ENCODE measurements around the gene RPL10.

DNA sequence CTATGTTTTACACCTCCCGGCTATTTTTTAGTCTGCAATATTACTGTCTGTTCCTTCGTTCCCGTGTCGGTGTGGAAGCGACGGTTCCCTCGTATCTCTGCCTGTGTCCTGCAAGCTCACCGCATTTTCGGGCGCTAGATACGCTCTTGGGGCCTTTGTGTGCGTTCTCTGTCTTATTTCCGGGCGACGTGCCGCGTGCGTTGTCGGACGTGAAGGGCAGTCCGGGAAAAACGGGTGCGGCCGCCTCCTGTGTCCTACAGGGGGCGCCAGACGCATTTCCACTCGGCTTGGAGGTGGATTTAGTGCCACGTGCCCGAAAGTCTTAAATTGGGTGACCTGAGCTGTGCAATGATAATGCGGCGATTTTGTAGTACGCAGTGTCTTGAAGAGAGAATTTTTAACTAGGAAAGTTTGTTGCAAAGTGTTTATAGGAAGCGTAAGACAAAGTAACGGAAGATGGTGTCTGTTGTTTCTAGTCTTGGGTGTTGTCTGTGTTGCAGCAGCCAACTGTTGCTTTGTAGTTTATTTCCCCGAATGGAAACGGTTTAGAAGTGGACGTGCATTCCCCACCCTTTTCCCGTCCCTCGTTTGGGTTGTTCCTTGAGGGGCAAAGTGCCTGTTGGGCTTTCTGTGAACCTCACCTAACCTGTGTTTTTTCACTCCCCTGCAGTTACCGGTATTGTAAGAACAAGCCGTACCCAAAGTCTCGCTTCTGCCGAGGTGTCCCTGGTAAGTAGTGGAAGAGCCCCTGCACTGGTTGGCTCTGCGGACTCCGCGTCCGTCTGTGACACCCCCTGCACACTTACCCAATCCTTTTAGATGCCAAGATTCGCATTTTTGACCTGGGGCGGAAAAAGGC lies 720 bp downstream of the RPL10 start:
- TF ChIP-seq, protein P1, sequence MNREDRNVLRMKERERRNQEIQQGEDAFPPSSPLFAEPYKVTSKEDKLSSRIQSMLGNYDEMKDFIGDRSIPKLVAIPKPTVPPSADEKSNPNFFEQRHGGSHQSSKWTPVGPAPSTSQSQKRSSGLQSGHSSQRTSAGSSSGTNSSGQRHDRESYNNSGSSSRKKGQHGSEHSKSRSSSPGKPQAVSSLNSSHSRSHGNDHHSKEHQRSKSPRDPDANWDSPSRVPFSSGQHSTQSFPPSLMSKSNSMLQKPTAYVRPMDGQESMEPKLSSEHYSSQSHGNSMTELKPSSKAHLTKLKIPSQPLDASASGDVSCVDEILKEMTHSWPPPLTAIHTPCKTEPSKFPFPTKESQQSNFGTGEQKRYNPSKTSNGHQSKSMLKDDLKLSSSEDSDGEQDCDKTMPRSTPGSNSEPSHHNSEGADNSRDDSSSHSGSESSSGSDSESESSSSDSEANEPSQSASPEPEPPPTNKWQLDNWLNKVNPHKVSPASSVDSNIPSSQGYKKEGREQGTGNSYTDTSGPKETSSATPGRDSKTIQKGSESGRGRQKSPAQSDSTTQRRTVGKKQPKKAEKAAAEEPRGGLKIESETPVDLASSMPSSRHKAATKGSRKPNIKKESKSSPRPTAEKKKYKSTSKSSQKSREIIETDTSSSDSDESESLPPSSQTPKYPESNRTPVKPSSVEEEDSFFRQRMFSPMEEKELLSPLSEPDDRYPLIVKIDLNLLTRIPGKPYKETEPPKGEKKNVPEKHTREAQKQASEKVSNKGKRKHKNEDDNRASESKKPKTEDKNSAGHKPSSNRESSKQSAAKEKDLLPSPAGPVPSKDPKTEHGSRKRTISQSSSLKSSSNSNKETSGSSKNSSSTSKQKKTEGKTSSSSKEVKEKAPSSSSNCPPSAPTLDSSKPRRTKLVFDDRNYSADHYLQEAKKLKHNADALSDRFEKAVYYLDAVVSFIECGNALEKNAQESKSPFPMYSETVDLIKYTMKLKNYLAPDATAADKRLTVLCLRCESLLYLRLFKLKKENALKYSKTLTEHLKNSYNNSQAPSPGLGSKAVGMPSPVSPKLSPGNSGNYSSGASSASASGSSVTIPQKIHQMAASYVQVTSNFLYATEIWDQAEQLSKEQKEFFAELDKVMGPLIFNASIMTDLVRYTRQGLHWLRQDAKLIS (CRISPR knock-in tag; IDR thresholded peaks at IDR 0.05): no peak
- no peak for TF ChIP-seq NFE2L1 (CRISPR knock-in tag; IDR thresholded peaks at IDR 0.05; ENCODE audit: borderline replicate concordance)
- TF ChIP-seq, protein P2, sequence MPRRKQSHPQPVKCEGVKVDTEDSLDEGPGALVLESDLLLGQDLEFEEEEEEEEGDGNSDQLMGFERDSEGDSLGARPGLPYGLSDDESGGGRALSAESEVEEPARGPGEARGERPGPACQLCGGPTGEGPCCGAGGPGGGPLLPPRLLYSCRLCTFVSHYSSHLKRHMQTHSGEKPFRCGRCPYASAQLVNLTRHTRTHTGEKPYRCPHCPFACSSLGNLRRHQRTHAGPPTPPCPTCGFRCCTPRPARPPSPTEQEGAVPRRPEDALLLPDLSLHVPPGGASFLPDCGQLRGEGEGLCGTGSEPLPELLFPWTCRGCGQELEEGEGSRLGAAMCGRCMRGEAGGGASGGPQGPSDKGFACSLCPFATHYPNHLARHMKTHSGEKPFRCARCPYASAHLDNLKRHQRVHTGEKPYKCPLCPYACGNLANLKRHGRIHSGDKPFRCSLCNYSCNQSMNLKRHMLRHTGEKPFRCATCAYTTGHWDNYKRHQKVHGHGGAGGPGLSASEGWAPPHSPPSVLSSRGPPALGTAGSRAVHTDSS (CRISPR knock-in tag; conservative IDR thresholded peaks at IDR 0.05): no peak

Measured in HepG2 (cell line).